ENCODE results near the gene DMXL2.
"Not testable (repeated sequence)": the region's sequence is repeated elsewhere in the genome, so short reads cannot be mapped to it uniquely, and the experiment has no call there.

The DMXL2 gene

GRCh38 chr15:51620122-51620521 is 2.4 kb downstream of the DMXL2 start:
- no peak for TF ChIP-seq CTCF (IDR thresholded peaks at IDR 0.05; ENCODE audit: extremely low read depth, missing control alignments)
- no peak for DNase-seq (ENCODE audit: low spot score)

DNA sequence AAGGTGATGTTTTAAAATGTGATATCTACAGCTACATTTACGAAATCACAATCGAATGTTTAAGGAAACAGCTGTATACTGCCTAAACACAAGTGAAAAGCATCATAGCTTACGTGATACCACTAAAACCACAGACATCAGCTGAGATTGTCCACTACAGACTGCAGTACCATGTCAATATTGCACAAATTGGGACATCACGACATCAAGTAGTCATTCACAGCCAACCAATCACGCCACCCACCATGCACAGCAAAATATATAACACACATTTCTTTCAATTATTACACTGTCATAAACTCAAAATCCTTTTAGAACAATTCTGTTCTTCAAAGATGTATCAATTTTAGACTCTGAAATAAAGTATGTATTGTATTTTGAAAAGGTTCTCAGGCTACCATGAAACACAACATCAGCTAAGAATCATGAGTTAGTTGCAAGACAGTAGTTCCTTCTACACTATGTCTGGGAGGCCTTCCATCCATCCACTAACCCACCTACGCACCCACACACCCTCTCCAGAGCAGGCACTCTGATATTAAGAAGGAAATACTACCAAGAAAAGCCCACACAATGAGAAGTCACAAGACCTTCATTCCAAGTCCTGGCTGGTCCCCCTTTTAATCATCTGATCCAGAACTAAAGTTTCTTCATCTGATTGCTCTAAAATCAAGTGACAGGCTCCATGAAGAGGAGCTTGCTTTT is 3.1 kb downstream of the DMXL2 start:
- TF ChIP-seq CTCF (IDR thresholded peaks at IDR 0.05; ENCODE audit: extremely low read depth, missing control alignments), result no peak
- no peak for DNase-seq (ENCODE audit: low spot score)

- no peak for DNase-seq (ENCODE audit: low spot score)
- no peak for TF ChIP-seq CTCF (IDR thresholded peaks at IDR 0.05; ENCODE audit: extremely low read depth, missing control alignments)
These were observed 4.7 kb downstream of the DMXL2 start for GRCh38 chr15:51617886-51618285.

DNA sequence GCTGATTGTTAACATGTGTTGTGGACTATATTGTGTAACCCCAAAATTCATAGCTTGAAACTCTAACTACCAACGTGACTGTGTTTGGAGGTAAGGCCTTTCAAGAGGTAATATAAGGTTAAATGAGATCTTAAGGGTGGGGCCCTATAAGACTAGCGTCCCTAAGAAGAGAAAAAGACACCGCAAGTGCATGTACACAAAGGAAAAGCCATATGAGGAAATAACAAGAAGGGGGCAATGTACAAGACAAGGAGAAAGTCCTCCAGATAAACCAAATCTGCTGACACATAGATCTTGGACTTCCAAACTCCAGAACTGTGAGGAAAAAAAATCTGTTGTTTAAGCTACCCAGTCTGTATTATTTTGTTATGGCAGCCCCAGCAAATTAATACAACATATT is 8.6 kb downstream of the DMXL2 start:
- DNase-seq (ENCODE audit: low spot score), result no peak
- no peak for TF ChIP-seq CTCF (IDR thresholded peaks at IDR 0.05; ENCODE audit: extremely low read depth, missing control alignments)

- DNase-seq (ENCODE audit: low spot score), result not testable (repeated sequence)
These were observed 9.9 kb downstream of the DMXL2 start for GRCh38 chr15:51612669-51613068.

DNA sequence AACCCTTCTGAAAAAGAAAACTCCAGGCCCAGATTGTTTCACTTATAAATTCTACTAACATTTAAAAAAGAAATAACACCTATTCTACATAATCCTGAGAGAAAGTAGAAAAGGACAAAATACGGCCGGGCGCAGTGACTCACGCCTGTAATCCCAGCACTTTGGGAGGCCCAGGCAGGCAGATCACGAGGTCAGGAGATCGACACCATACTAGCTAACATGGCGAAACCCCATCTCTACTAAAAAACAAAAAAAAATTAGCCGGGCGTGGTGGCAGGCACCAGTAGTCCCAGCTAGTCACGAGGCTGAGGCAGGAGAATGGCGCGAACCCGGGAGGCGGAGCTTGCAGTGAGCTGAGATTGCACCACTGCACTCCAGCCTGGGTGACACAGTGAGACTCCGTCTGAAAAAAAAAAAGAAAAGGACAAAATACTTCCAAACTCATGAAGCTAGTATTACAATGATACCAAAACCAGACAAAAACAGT is 19.1 kb downstream of the DMXL2 start:
- not testable (repeated sequence) for DNase-seq (ENCODE audit: low spot score)

DNA sequence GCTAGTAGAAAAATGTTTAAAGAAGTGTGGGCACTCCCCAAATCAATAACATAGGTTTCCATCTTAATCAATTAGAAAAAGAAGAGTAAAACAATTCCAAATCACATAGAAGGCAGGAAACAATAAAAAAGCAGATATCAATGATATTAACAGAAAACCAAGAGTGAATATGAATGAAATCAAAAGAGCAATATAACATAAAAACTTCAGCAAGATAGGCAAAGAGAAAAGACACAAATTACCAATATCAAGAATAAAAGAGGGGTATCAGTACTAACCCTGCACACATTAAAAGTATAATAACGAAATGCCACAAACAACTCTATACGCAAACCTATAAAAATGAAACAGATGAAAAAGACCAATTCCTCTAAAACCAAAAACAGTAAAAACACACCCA is 19.6 kb downstream of the DMXL2 start:
- no peak for TF ChIP-seq CTCF (IDR thresholded peaks at IDR 0.05; ENCODE audit: extremely low read depth, missing control alignments)
- no peak for DNase-seq (ENCODE audit: low spot score)

- DNase-seq (ENCODE audit: low spot score), result no peak
- no peak for TF ChIP-seq CTCF (IDR thresholded peaks at IDR 0.05; ENCODE audit: extremely low read depth, missing control alignments)
These were observed 20.1 kb downstream of the DMXL2 start for GRCh38 chr15:51602484-51602883.
